Suprapubic skin (tissue), 3 donors: ENCODE results near the gene SLC6A18.

ENCODE experiments used
- POLR2A ChIP-seq, 2 donors: fragments of 450-650 bp; IDR thresholded peaks; one replicate each; pipeline ENCODE4 v1.6.1; 2017; ENCODE audit warnings: antibody characterized with exemption in 2 of 2, mild to moderate bottlenecking in 2 of 2, moderate library complexity in 2 of 2
- TF ChIP-seq, protein P1 (sequence below), 2 donors: fragments of 200-600 bp in 1 of 2; fragments of 450-650 bp in 1 of 2; sonication (generic) in 1 of 2; IDR thresholded peaks; one replicate each; pipeline ENCODE4 v1.5.1; 2016 to 2019; ENCODE audit warnings: antibody characterized with exemption in 2 of 2, mild to moderate bottlenecking in 1 of 2, moderate library complexity in 1 of 2

DNA sequence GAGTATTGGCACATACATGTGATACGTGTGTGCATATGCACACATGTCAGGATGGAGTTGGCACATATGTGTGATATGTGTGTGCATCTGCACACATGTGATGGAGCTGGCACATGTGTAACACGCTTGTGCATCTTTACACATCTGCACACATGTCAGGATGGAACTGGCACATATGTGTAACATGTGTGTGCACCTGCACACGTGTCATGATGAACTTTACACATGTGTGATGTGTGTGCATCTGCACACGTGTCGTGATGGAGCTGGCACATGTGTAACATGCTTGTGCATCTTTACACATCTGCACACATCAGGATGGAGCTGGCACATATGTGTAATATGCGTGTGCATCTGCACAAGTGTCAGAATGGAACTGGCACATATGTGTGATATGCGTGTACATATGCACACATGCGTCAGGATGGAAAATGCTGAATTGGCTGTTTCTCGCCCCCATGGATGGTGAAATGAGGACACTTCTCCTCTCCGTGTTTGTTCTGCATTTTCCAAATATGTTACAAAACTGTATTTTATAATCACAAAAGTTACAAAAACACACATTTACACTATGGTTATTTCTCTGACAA lies 40.0 kb upstream of the SLC6A18 start:
- TF ChIP-seq, protein P1, sequence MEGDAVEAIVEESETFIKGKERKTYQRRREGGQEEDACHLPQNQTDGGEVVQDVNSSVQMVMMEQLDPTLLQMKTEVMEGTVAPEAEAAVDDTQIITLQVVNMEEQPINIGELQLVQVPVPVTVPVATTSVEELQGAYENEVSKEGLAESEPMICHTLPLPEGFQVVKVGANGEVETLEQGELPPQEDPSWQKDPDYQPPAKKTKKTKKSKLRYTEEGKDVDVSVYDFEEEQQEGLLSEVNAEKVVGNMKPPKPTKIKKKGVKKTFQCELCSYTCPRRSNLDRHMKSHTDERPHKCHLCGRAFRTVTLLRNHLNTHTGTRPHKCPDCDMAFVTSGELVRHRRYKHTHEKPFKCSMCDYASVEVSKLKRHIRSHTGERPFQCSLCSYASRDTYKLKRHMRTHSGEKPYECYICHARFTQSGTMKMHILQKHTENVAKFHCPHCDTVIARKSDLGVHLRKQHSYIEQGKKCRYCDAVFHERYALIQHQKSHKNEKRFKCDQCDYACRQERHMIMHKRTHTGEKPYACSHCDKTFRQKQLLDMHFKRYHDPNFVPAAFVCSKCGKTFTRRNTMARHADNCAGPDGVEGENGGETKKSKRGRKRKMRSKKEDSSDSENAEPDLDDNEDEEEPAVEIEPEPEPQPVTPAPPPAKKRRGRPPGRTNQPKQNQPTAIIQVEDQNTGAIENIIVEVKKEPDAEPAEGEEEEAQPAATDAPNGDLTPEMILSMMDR (IDR thresholded peaks at IDR 0.05) = no peak
- TF ChIP-seq POLR2A (IDR thresholded peaks at IDR 0.05) = no peak
